ENCODE measurements around the gene BHMT.
A peak's percentile ranks its signal among the peaks of the same experiment; 100 is the strongest.

BHMT gene

DNA sequence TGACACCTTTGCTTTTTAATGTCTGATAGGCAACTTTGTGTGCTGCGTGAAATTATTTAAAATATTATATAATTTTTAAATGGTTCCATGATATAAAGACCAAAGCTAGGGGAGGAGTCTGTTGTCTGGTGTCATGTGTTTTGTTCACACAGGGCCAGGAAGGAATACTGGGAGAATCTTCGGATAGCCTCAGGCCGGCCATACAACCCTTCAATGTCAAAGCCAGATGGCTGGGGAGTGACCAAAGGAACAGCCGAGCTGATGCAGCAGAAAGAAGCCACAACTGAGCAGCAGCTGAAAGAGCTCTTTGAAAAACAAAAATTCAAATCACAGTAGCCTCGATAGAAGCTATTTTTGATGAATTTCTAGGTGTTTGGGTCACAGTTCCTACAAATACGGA, 19.2 kb downstream of the BHMT start:
- H4K20me1 ChIP-seq (ENCODE audit: control insufficient read depth, insufficient read depth, low read depth, low read length), result no peaks in the 10 kb centered on the region
- H3K27me3 ChIP-seq (ENCODE audit: control insufficient read depth, low read length), result peaks cover 3% of the 10 kb centered on the region; the same call in 1 of the 2 replicates
- H3K27ac ChIP-seq (ENCODE audit: low read depth, low read length), result no peak overlapping the region
- no peak overlapping the region for H3K4me3 ChIP-seq (ENCODE audit: low read length)
- no peak overlapping the region for H3K4me2 ChIP-seq (ENCODE audit: low read length)
- no peaks in the 10 kb centered on the region for H3K36me3 ChIP-seq (ENCODE audit: control insufficient read depth, low read length)
- H3K4me1 ChIP-seq (ENCODE audit: control insufficient read depth, low read length), result peaks cover 13% of the 10 kb centered on the region
- no peaks in the 10 kb centered on the region for H3K9me3 ChIP-seq (ENCODE audit: control insufficient read depth, insufficient read depth, low read length)
- H3K9me2 ChIP-seq (replicated peaks; ENCODE audit: control insufficient read depth, low read length), result no peaks in the 10 kb centered on the region
- H3F3A ChIP-seq (ENCODE audit: control insufficient read depth, insufficient read depth), result 0 out of 2 replicates have a peak, but pooled peaks cover 2% of the 10 kb centered on the region
- TF ChIP-seq, protein P1, sequence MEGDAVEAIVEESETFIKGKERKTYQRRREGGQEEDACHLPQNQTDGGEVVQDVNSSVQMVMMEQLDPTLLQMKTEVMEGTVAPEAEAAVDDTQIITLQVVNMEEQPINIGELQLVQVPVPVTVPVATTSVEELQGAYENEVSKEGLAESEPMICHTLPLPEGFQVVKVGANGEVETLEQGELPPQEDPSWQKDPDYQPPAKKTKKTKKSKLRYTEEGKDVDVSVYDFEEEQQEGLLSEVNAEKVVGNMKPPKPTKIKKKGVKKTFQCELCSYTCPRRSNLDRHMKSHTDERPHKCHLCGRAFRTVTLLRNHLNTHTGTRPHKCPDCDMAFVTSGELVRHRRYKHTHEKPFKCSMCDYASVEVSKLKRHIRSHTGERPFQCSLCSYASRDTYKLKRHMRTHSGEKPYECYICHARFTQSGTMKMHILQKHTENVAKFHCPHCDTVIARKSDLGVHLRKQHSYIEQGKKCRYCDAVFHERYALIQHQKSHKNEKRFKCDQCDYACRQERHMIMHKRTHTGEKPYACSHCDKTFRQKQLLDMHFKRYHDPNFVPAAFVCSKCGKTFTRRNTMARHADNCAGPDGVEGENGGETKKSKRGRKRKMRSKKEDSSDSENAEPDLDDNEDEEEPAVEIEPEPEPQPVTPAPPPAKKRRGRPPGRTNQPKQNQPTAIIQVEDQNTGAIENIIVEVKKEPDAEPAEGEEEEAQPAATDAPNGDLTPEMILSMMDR (IDR thresholded peaks at IDR 0.05; ENCODE audit: low read depth, low read length, poor library complexity, severe bottlenecking), result no peak
- no peak for TF ChIP-seq EZH2phosphoT487 (IDR thresholded peaks at IDR 0.05; ENCODE audit: borderline replicate concordance, low read length)
- no peaks in the 10 kb centered on the region for H3K79me2 ChIP-seq (ENCODE audit: control insufficient read depth, low read length)

DNA sequence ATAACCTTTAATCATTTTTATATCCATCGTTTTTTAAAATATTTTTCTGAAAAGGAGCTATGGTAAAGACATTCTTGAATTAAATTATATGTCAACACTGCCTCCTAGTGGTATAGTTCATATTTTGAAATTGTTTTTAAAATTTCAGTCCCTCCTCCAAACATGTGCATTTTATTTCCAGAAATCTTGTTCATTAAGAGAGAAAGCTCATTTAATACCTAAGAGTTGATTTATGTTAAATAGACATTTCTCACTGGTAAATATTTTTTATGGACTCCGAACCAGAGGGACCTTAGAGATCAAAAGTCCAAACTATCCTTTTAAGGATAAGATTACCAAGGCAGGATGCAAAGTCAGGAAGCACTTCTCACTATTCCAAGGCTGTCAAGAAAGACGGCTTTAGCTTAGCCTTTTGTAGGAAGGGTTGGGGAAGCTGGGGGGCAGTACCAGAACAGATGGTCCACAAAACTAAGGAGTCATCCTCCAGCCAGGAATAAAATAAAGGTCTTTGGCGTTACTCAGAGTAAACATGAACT, 21.6 kb downstream of the BHMT start:
- no peak overlapping the region for H3K27ac ChIP-seq (ENCODE audit: low read depth, low read length)
- 0 out of 2 replicates have a peak, but pooled peaks cover 2% of the 10 kb centered on the region for H3F3A ChIP-seq (ENCODE audit: control insufficient read depth, insufficient read depth)
- H3K36me3 ChIP-seq (ENCODE audit: control insufficient read depth, low read length), result no peaks in the 10 kb centered on the region
- no peaks in the 10 kb centered on the region for H3K79me2 ChIP-seq (ENCODE audit: control insufficient read depth, low read length)
- H3K4me1 ChIP-seq (ENCODE audit: control insufficient read depth, low read length), result peaks cover 17% of the 10 kb centered on the region
- H3K9me2 ChIP-seq (replicated peaks; ENCODE audit: control insufficient read depth, low read length), result no peaks in the 10 kb centered on the region
- peaks cover 3% of the 10 kb centered on the region; the same call in 1 of the 2 replicates for H3K27me3 ChIP-seq (ENCODE audit: control insufficient read depth, low read length)
- peak overlapping the region; percentile 78 for H3K4me2 ChIP-seq (ENCODE audit: low read length)
- TF ChIP-seq EZH2phosphoT487 (IDR thresholded peaks at IDR 0.05; ENCODE audit: borderline replicate concordance, low read length), result no peak
- TF ChIP-seq, protein P1 (IDR thresholded peaks at IDR 0.05; ENCODE audit: low read depth, low read length, poor library complexity, severe bottlenecking), result no peak
- H4K20me1 ChIP-seq (ENCODE audit: control insufficient read depth, insufficient read depth, low read depth, low read length), result no peaks in the 10 kb centered on the region
- H3K4me3 ChIP-seq (ENCODE audit: low read length), result peak overlapping the region; percentile 62
- no peaks in the 10 kb centered on the region for H3K9me3 ChIP-seq (ENCODE audit: control insufficient read depth, insufficient read depth, low read length)

DNA sequence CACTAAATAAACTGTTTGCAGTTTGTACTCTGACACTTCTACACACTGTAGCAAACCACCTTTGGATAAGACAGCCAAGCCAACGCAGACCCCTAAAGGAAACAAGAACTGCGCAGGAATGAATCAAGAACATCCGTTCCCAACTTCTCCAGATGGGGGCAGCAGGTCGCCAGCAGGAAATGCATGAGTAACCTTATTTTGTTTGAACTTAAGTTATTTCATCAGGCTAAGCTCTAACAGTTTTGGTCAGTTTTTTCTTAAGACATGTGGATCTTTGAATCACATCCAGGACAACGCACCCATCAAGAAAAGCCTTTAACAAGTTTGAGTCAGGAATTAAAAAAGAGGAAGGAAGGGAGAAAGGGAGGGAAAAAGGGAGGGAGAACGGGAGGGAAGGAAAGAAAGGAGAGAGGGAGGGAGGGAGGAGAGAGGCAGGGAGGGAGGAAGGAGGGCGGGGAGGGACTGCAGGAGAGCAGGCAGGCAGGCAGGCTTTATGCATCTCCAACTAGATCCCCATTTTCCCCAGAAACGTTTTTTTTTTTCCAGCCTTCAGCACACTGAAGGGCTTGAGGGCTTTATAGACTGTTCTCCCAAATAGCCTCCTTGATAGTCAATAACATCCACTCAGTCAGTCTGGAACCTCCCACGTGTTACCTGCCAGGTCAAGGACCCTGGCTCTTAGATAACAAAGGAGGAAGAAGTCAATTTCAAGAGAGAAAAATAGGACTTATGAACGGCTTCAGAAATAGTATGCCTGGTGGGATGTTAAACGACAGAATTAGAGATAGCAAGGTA, 22.2 kb downstream of the BHMT start:
- peak overlapping the region; percentile 62 for H3K4me3 ChIP-seq (ENCODE audit: low read length)

More for the DNA sequence above, 22.2 kb downstream of the BHMT start:
- TF ChIP-seq, protein P1 (IDR thresholded peaks at IDR 0.05; ENCODE audit: low read depth, low read length, poor library complexity, severe bottlenecking), result peak; percentile 73
- TF ChIP-seq EZH2phosphoT487 (IDR thresholded peaks at IDR 0.05; ENCODE audit: borderline replicate concordance, low read length), result no peak
- Histone ChIP-seq H4K20me1 (ENCODE audit: control insufficient read depth, insufficient read depth, low read depth, low read length) (no peaks in the 10 kb centered on the region), H3K9me3 (ENCODE audit: control insufficient read depth, insufficient read depth, low read length) (no peaks in the 10 kb centered on the region), H3K4me1 (ENCODE audit: control insufficient read depth, low read length) (peaks cover 17% of the 10 kb centered on the region), H3K4me2 (ENCODE audit: low read length) (peak overlapping the region; percentile 78), H3K79me2 (ENCODE audit: control insufficient read depth, low read length) (no peaks in the 10 kb centered on the region), H3K9me2 (replicated peaks; ENCODE audit: control insufficient read depth, low read length) (no peaks in the 10 kb centered on the region), H3K36me3 (ENCODE audit: control insufficient read depth, low read length) (no peaks in the 10 kb centered on the region), H3K27ac (ENCODE audit: low read depth, low read length) (no peak overlapping the region), H3F3A (ENCODE audit: control insufficient read depth, insufficient read depth) (0 out of 2 replicates have a peak, but pooled peaks cover 2% of the 10 kb centered on the region), H3K27me3 (ENCODE audit: control insufficient read depth, low read length) (peaks cover 3% of the 10 kb centered on the region; the same call in 1 of the 2 replicates)
